HEK293T (cell line): ENCODE data around the gene ELAPOR1.

Experiments
- ARNT ChIP-seq: fragments of 450-650 bp; IDR thresholded peaks from 2 replicates; pipeline ENCODE4 v1.6.1; 2017; ENCODE audit warnings: mild to moderate bottlenecking
- BHLHE40 ChIP-seq: fragments of 450-650 bp; IDR thresholded peaks from 2 replicates; pipeline ENCODE4 v1.6.1; 2016; ENCODE audit warnings: mild to moderate bottlenecking, moderate library complexity, borderline replicate concordance
- ELF4 ChIP-seq: fragments of 450-650 bp; IDR thresholded peaks from 2 replicates; pipeline ENCODE4 v1.6.1; 2017; ENCODE audit warnings: antibody characterized with exemption
- FOXA1 ChIP-seq: fragments of 450-650 bp; IDR thresholded peaks from 2 replicates; pipeline ENCODE4 v1.6.1; 2016; ENCODE audit warnings: mild to moderate bottlenecking
- FOXM1 ChIP-seq: fragments of 450-650 bp; IDR thresholded peaks from 2 replicates; pipeline ENCODE4 v1.6.1; 2017; ENCODE audit warnings: mild to moderate bottlenecking, borderline replicate concordance
- HDGF ChIP-seq: fragments of 450-650 bp; IDR thresholded peaks from 2 replicates; pipeline ENCODE4 v1.6.1; 2017; ENCODE audit warnings: antibody characterized with exemption, borderline replicate concordance
- NFRKB ChIP-seq: fragments of 450-650 bp; IDR thresholded peaks from 2 replicates; pipeline ENCODE4 v1.6.1; 2016; ENCODE audit warnings: mild to moderate bottlenecking, moderate library complexity
- PKNOX1 ChIP-seq: fragments of 450-650 bp; IDR thresholded peaks from 2 replicates; pipeline ENCODE4 v1.6.1; 2016
- SP1 ChIP-seq: fragments of 450-650 bp; IDR thresholded peaks from 2 replicates; pipeline ENCODE4 v1.6.1; 2017
- SUZ12 ChIP-seq: fragments of 450-650 bp; IDR thresholded peaks from 2 replicates; pipeline ENCODE4 v1.6.1; 2016; ENCODE audit warnings: mild to moderate bottlenecking
- TARDBP ChIP-seq: fragments of 450-650 bp; IDR thresholded peaks from 2 replicates; pipeline ENCODE4 v1.6.1; 2016
- ZNF384 ChIP-seq: fragments of 450-650 bp; IDR thresholded peaks from 2 replicates; pipeline ENCODE4 v1.6.1; 2016

- no peak for TF ChIP-seq SUZ12
- peak; percentile 98 for TF ChIP-seq ELF4
- TF ChIP-seq BHLHE40: no peak
- no peak for TF ChIP-seq SP1
- TF ChIP-seq NFRKB: no peak
- peak; percentile 92 for TF ChIP-seq FOXM1
- TF ChIP-seq FOXA1: no peak
- no peak for TF ChIP-seq HDGF
- TF ChIP-seq PKNOX1: no peak
- peak; percentile 96 for TF ChIP-seq ZNF384
- TF ChIP-seq TARDBP: peak; percentile 76
- no peak for TF ChIP-seq ARNT
Observed at GRCh38 chr1:109099938-109100773, 13.8 kb upstream of the ELAPOR1 start.
